Thyroid gland (tissue), 4 donors: ENCODE data around the gene RHOB.

Experiments
- POLR2A ChIP-seq, 2 donors: fragments of 450-650 bp; IDR thresholded peaks; one replicate each; pipeline ENCODE4 v1.6.1; 2017; ENCODE audit warnings: antibody characterized with exemption in 2 of 2, mild to moderate bottlenecking in 2 of 2, moderate library complexity in 1 of 2
- TF ChIP-seq, protein P1 (sequence below), 6 experiments: fragments of 200-600 bp in 3 of 6; fragments of 450-650 bp in 3 of 6; sonication (generic) in 3 of 6; IDR thresholded peaks; one replicate each; pipeline ENCODE4 v1.5.1; 2016 to 2019; ENCODE audit warnings: antibody characterized with exemption in 6 of 6, mild to moderate bottlenecking in 2 of 6, inconsistent platforms in 1 of 6, moderate library complexity in 1 of 6

DNA sequence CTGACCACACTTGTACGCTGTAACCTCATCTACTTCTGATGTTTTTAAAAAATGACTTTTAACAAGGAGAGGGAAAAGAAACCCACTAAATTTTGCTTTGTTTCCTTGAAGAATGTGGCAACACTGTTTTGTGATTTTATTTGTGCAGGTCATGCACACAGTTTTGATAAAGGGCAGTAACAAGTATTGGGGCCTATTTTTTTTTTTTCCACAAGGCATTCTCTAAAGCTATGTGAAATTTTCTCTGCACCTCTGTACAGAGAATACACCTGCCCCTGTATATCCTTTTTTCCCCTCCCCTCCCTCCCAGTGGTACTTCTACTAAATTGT lies 2.1 kb downstream of the RHOB start:
- TF ChIP-seq POLR2A (IDR thresholded peaks at IDR 0.05): no peak
- TF ChIP-seq, protein P1, sequence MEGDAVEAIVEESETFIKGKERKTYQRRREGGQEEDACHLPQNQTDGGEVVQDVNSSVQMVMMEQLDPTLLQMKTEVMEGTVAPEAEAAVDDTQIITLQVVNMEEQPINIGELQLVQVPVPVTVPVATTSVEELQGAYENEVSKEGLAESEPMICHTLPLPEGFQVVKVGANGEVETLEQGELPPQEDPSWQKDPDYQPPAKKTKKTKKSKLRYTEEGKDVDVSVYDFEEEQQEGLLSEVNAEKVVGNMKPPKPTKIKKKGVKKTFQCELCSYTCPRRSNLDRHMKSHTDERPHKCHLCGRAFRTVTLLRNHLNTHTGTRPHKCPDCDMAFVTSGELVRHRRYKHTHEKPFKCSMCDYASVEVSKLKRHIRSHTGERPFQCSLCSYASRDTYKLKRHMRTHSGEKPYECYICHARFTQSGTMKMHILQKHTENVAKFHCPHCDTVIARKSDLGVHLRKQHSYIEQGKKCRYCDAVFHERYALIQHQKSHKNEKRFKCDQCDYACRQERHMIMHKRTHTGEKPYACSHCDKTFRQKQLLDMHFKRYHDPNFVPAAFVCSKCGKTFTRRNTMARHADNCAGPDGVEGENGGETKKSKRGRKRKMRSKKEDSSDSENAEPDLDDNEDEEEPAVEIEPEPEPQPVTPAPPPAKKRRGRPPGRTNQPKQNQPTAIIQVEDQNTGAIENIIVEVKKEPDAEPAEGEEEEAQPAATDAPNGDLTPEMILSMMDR (IDR thresholded peaks at IDR 0.05): no peak
